OCI-LY3 (cell line): ENCODE measurements around the gene PEMT.

Source experiments
- CTCF ChIP-seq: fragments of 200-600, 300-600 bp; sonication (generic); IDR thresholded peaks from 2 replicates; pipeline ENCODE4 v1.5.1; 2014; ENCODE audit warnings: antibody characterized with exemption, low read length, low read depth
- EZH2phosphoT487 ChIP-seq: fragments of 200-600 bp; shearing (Covaris generic); IDR thresholded peaks from 2 replicates; pipeline ENCODE4 v1.6.1; 2018; ENCODE audit warnings: antibody characterized with exemption, mixed run types, low read depth

DNA sequence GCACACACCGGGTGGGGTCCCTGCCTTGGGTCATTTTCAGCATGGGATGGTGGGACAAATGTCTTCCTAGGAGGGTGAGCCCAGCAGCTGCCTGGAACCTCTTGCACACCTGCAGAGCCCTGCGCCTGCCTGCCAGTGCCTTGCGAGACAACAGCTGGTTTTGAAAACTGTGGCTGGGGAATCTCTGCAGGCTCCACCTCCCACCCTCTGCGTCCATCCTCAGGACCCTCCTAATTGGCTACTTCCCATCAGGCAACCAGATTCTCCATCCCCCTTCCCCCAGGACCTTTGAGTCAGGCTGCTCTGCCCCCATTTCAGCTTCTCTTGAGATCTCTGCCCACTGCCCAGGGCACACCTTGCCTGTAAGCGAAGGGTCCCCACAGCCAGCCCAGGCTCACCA lies 26.6 kb downstream of the PEMT start:
- TF ChIP-seq CTCF (no peak), EZH2phosphoT487 (no peak)
